DMS 273 treated with DMSO at 0.1 percent for 48 hours (cell line): ENCODE measurements around the gene RNASEH1.

Source experiments
- DNase-seq: peaks from one replicate; lab custom pipeline; 2025; lab: John Stamatoyannopoulos, UW

The RNASEH1 gene

GRCh38 chr2:3558205-3559014, at the start of gene RNASEH1:
Gene RNASEH1 (minus strand): TSS chr2:3558333. CDS start chr2:3558260, 73 bp downstream.
- peak; percentile 97 for DNase-seq

GRCh38 chr2:3606370-3607201, 48.5 kb upstream of the RNASEH1 start:
- DNase-seq, result no peak

- no peak for DNase-seq
These were observed 47.9 kb upstream of the RNASEH1 start for GRCh38 chr2:3606028-3606369.

GRCh38 chr2:3604991-3605961, 47.1 kb upstream of the RNASEH1 start:
- DNase-seq, result no peak

- DNase-seq, result no peak
These were observed 46.2 kb upstream of the RNASEH1 start for GRCh38 chr2:3604207-3604877.

- DNase-seq, result no peak
These were observed 45.5 kb upstream of the RNASEH1 start for GRCh38 chr2:3603536-3604206.

GRCh38 chr2:3602553-3603339, 44.6 kb upstream of the RNASEH1 start:
- no peak for DNase-seq

- DNase-seq, result no peak
These were observed 43.6 kb upstream of the RNASEH1 start for GRCh38 chr2:3601561-3602271.

GRCh38 chr2:3600256-3600855, 42.2 kb upstream of the RNASEH1 start:
- no peak for DNase-seq

GRCh38 chr2:3598912-3599854, 41.0 kb upstream of the RNASEH1 start:
- DNase-seq, result no peak

- no peak for DNase-seq
These were observed 40.2 kb upstream of the RNASEH1 start for GRCh38 chr2:3598197-3598910.

- DNase-seq, result no peak
These were observed 39.4 kb upstream of the RNASEH1 start for GRCh38 chr2:3597567-3597966.

- no peak for DNase-seq
These were observed 38.8 kb upstream of the RNASEH1 start for GRCh38 chr2:3596901-3597417.

- DNase-seq, result no peak
These were observed 37.9 kb upstream of the RNASEH1 start for GRCh38 chr2:3595985-3596384.

GRCh38 chr2:3595404-3595803, 37.3 kb upstream of the RNASEH1 start:
- DNase-seq, result no peak

GRCh38 chr2:3594493-3595281, 36.6 kb upstream of the RNASEH1 start, which contains the start of gene COLEC11:
Gene COLEC11 (plus strand): TSS chr2:3595112. CDS start chr2:3604341, 9,229 bp downstream.
- DNase-seq, result no peak
